IMR-90 (cell line): ENCODE measurements around the gene RANBP6. TPM values are rescaled to one million over a fixed set of nuclear protein-coding genes. Genes with fewer than 3 reads are reported as not detected.

ENCODE experiments used
- ATAC-seq: fragments of 200-7000 bp; cut with Tn5 transposase; 2 replicates; pipeline ENCODE4 v1.9.1; 2020; ENCODE audit warnings: low read depth, mild to moderate bottlenecking, moderate library complexity
- BruUV-seq: library from RNA; stranded (reverse); fragments of 400-500 nt; replicated peaks from 2 replicates; lab custom pipeline; 2021; lab: Mats Ljungman, UMichigan
- CTCF ChIA-PET: fragments of 300-600 bp; formaldehyde crosslinking; extraction: SDS; loops from one replicate; lab custom pipeline; 2021; ENCODE audit warnings: antibody characterized with exemption; lab: Yijun Ruan, JAX
- POLR2A ChIA-PET: fragments of 300-600 bp; sonication (Branson Sonifier 250); formaldehyde crosslinking; loops from one replicate; lab custom pipeline; 2022; ENCODE audit warnings: antibody characterized with exemption; ENCODE audit not compliant: unreplicated experiment; lab: Charles Lee
- DNase-seq: peaks from one replicate; pipeline ENCODE4 v3.0.0; 2013
- H2AFZ ChIP-seq: replicated peaks from 2 replicates; pipeline ENCODE3; 2013; ENCODE audit warnings: low read length, mild to moderate bottlenecking; ENCODE audit not compliant: poor library complexity
- H2AK5ac ChIP-seq: 2 replicates; pipeline ENCODE4 v1.6.1; 2013; ENCODE audit warnings: low read depth, low read length, inconsistent platforms
- H2AK9ac ChIP-seq: replicated peaks from 2 replicates; pipeline ENCODE3; 2013; ENCODE audit warnings: mild to moderate bottlenecking, low read depth, low read length, moderate library complexity; ENCODE audit not compliant: poor library complexity
- H2BK120ac ChIP-seq: 2 replicates; pipeline ENCODE4 v1.6.1; 2013; ENCODE audit warnings: low read depth, low read length, inconsistent platforms
- H2BK15ac ChIP-seq: 3 replicates; pipeline ENCODE4 v1.6.1; 2013; ENCODE audit warnings: low read depth, low read length, inconsistent platforms
- H2BK20ac ChIP-seq: 2 replicates; pipeline ENCODE4 v1.6.1; 2013; ENCODE audit warnings: low read depth, mild to moderate bottlenecking, inconsistent platforms, low read length, moderate library complexity
- H2BK5ac ChIP-seq: 2 replicates; pipeline ENCODE4 v1.6.1; 2013; ENCODE audit warnings: mild to moderate bottlenecking, low read depth, low read length, inconsistent platforms; ENCODE audit not compliant: poor library complexity, severe bottlenecking
- H3K14ac ChIP-seq: replicated peaks from 2 replicates; pipeline ENCODE4 v1.6.1; 2013; ENCODE audit warnings: low read depth, low read length, inconsistent platforms
- H3K18ac ChIP-seq: 2 replicates; pipeline ENCODE4 v1.6.1; 2013; ENCODE audit warnings: low read depth, low read length, control low read depth
- H3K23ac ChIP-seq: 2 replicates; pipeline ENCODE4 v1.6.1; 2013; ENCODE audit warnings: low read depth, low read length, inconsistent platforms
- H3K27ac ChIP-seq: 2 replicates; pipeline ENCODE4 v1.5.1; 2013; ENCODE audit warnings: mild to moderate bottlenecking, control low read depth, low read length; ENCODE audit not compliant: insufficient read depth
- H3K27me3 ChIP-seq: 2 replicates; pipeline ENCODE4 v1.6.1; 2013; ENCODE audit warnings: low read length; ENCODE audit not compliant: control insufficient read depth, insufficient read depth
- H3K36me3 ChIP-seq: 2 replicates; pipeline ENCODE4 v1.6.1; 2013; ENCODE audit warnings: low read length, mixed read lengths; ENCODE audit not compliant: control insufficient read depth, insufficient read depth
- H3K4ac ChIP-seq: 2 replicates; pipeline ENCODE4 v1.6.1; 2013; ENCODE audit warnings: low read depth, low read length, inconsistent platforms
- H3K4me1 ChIP-seq: 2 replicates; pipeline ENCODE4 v1.6.1; 2013; ENCODE audit warnings: low read length, mixed read lengths; ENCODE audit not compliant: control insufficient read depth, insufficient read depth
- H3K4me2 ChIP-seq: 2 replicates; pipeline ENCODE4 v1.6.1; 2013; ENCODE audit warnings: low read depth, mild to moderate bottlenecking, control low read depth, low read length, moderate library complexity
- H3K4me3 ChIP-seq: 2 replicates; pipeline ENCODE4 v1.5.1; 2013; ENCODE audit warnings: low read depth, mild to moderate bottlenecking, control low read depth, low read length, moderate library complexity; ENCODE audit not compliant: insufficient read depth
- H3K56ac ChIP-seq: 2 replicates; pipeline ENCODE4 v1.6.1; 2013; ENCODE audit warnings: low read length, inconsistent platforms; ENCODE audit not compliant: insufficient read depth; ENCODE audit errors: extremely low read depth
- H3K79me1 ChIP-seq, 2 experiments: 2 replicates each; pipeline ENCODE4 v1.6.1; 2013; ENCODE audit warnings: low read length in 2 of 2, inconsistent platforms in 1 of 2, low read depth in 1 of 2
- H3K9ac ChIP-seq: 2 replicates; pipeline ENCODE4 v1.6.1; 2013; ENCODE audit warnings: low read depth, low read length, control low read depth
- H3K9me1 ChIP-seq: 2 replicates; pipeline ENCODE4 v1.6.1; 2013; ENCODE audit warnings: low read length, inconsistent platforms; ENCODE audit not compliant: insufficient read depth
- H3K9me3 ChIP-seq: 2 replicates; pipeline ENCODE4 v1.6.1; 2013; ENCODE audit warnings: low read length; ENCODE audit not compliant: control insufficient read depth, insufficient read depth
- H4K20me1 ChIP-seq: 2 replicates; pipeline ENCODE4 v1.6.1; 2013; ENCODE audit warnings: low read length, inconsistent platforms; ENCODE audit not compliant: insufficient read depth
- H4K5ac ChIP-seq: 2 replicates; pipeline ENCODE4 v1.6.1; 2013; ENCODE audit warnings: mild to moderate bottlenecking, low read depth, low read length, control low read depth
- H4K8ac ChIP-seq, 2 experiments: 2 replicates each; pipeline ENCODE4 v1.6.1; 2013; ENCODE audit warnings: low read depth in 2 of 2, low read length in 2 of 2, control low read depth in 1 of 2, inconsistent platforms in 1 of 2
- H4K91ac ChIP-seq: 2 replicates; pipeline ENCODE4 v1.6.1; 2013; ENCODE audit warnings: low read depth, low read length, inconsistent platforms; ENCODE audit not compliant: insufficient read depth
- BHLHE40 ChIP-seq: fragments of 150-350 bp; IDR thresholded peaks from 2 replicates; pipeline ENCODE4 v1.6.1; 2016; ENCODE audit warnings: mild to moderate bottlenecking, low read depth, low read length
- CEBPB ChIP-seq: IDR thresholded peaks from 2 replicates; pipeline ENCODE4 v1.6.1; 2012; ENCODE audit warnings: low read depth, low read length, improper control_type of control experiment
- FOS ChIP-seq: fragments of 150-350 bp; IDR thresholded peaks from 2 replicates; pipeline ENCODE4 v1.6.1; 2016; ENCODE audit warnings: low read depth, low read length
- MXI1 ChIP-seq: IDR thresholded peaks from 2 replicates; pipeline ENCODE4 v1.6.1; 2012; ENCODE audit warnings: low read depth, mild to moderate bottlenecking, low read length, moderate library complexity, borderline replicate concordance
- RCOR1 ChIP-seq: IDR thresholded peaks from 2 replicates; pipeline ENCODE4 v1.6.1; 2012; ENCODE audit warnings: mild to moderate bottlenecking, low read length, improper control_type of control experiment; ENCODE audit not compliant: insufficient replicate concordance
- RFX5 ChIP-seq: IDR thresholded peaks from 2 replicates; pipeline ENCODE4 v1.8.0; 2012; ENCODE audit warnings: low read depth, mild to moderate bottlenecking, low read length, moderate library complexity
- SMC3 ChIP-seq: fragments of 150-350 bp; IDR thresholded peaks from 2 replicates; pipeline ENCODE4 v1.6.1; 2016; ENCODE audit warnings: low read depth, mild to moderate bottlenecking, antibody characterized with exemption, low read length, moderate library complexity
- WGBS, 2 experiments: methylation state at CpG; one replicate each; pipeline versions ENCODE4 v1.1.5 to v1.1.7; 2013; ENCODE audit warnings: missing lambda C conversion rate in 2 of 2; ENCODE audit not compliant: insufficient read length in 1 of 2; ENCODE audit errors: extremely low coverage in 2 of 2; 5-methylcytosine and 5-hydroxymethylcytosine counted together
- dilution Hi-C: fragments of 300-500 bp; cut with HindIII; formaldehyde crosslinking; loops from one replicate; pipeline ENCODE4 v1.14.3; 2018; ENCODE audit warnings: low sequenced_read_pairs; ENCODE audit not compliant: unreplicated experiment
- in situ Hi-C: fragments of 300-500 bp; cut with MboI; formaldehyde crosslinking; loops from 3 replicates; pipeline ENCODE4 v1.14.3; 2019; ENCODE audit warnings: low sequenced_read_pairs, inconsistent platforms, mixed read lengths
- intact Hi-C: fragments of 100-400 bp; cut with micrococcal nuclease; formaldehyde crosslinking; loops from 2 replicates; pipeline ENCODE4 v1.10.0; 2022
- polyA plus RNA-seq, 3 experiments: library from polyadenylated mRNA; depleted of rRNA; stranded (reverse); fragments of >200 nt; gene quantifications; 2 replicates each; pipeline ENCODE4 v1.2.3, GENCODE V29; 2012; ENCODE audit warnings: low replicate concordance in 1 of 3
- total RNA-seq: library from RNA; depleted of rRNA; stranded (reverse); fragments of >200 nt; gene quantifications from 2 replicates; pipeline ENCODE4 v1.2.3, GENCODE V29; 2012
- TF ChIP-seq, protein P1 (sequence below): fragments of 150-350 bp; IDR thresholded peaks from 2 replicates; pipeline ENCODE4 v1.6.1; 2017; ENCODE audit warnings: mild to moderate bottlenecking, antibody characterized with exemption, low read length, low read depth
- TF ChIP-seq, protein P2 (sequence below): conservative IDR thresholded peaks from 2 replicates; pipeline ENCODE4 v1.5.1; 2012; ENCODE audit warnings: mild to moderate bottlenecking, low read depth, low read length, improper control_type of control experiment

Gene RANBP6
- total and polyA plus RNA-seq, 2 of the 4 experiments (the other 2 are of a cell fraction): 7.5 to 42.3 TPM

DNA sequence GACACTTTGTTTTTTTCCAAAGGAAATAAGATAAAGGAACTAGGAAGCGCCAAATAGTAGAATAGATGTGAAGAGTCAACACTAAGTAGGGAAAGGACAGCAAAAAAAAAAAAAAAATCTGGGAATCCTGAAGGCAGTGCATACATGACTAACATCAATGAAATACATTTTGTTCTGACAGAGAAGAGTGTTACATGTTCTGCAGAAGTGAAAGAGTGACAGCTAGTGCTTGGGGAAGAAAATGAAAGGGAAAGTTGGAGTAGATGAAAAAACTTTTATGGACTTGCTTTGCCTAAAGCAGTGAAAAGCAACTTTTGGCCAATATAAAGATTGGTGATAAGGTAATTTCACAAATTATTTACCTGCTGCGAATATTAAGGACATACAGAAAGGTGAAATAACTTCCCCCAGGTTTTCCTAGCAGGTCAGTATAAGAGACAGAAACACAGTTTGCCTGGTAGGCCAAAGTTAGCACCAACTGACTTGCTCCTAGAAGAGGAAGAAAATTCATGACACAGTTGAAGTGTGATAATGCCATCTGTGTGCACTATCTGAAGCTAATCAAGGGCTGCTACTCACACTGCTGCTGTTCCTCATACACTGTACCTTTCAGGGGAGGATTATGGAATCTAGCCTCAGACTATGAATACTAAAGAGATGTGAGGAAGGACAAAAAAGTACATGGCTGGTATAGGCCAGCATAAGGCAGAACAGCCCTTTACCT lies 38.6 kb downstream of the RANBP6 start:
- ATAC-seq: peak; percentile 54

More for the DNA sequence above, 38.6 kb downstream of the RANBP6 start:
- Histone ChIP-seq H3K23ac (peak overlapping the region; percentile 61; the same call in 1 of the 2 replicates), H3K56ac (no peak overlapping the region), H3K9me1 (peaks cover 6% of the 10 kb centered on the region), H2BK120ac (no peak overlapping the region), H2BK5ac (no peak overlapping the region), H3K36me3 (peaks cover 9% of the 10 kb centered on the region; the same call in 1 of the 2 replicates), H3K4me1 (peaks cover 4% of the 10 kb centered on the region), H2AK9ac (no peak overlapping the region), H4K5ac (peak overlapping the region; percentile 40; the same call in 1 of the 2 replicates), H4K20me1 (no peaks in the 10 kb centered on the region), H2AK5ac (no peak overlapping the region), H3K27me3 (no peaks in the 10 kb centered on the region), H3K27ac (no peak overlapping the region), H3K14ac (no peak overlapping the region; the same call in 1 of the 2 replicates), H3K9ac (no peak overlapping the region), H3K79me1 (peaks cover 22 to 23% of the 10 kb centered on the region in 2 experiments), H2BK15ac (no peak overlapping the region), H2BK20ac (no peak overlapping the region), H3K4me2 (peak overlapping the region; percentile 40; the same call in 1 of the 2 replicates), H3K9me3 (no peaks in the 10 kb centered on the region), H4K8ac (no peak overlapping the region), H3K4ac (no peak overlapping the region), H4K91ac (no peak overlapping the region), H2AFZ (no peak overlapping the region), H3K4me3 (no peak overlapping the region), H3K18ac (no peak overlapping the region)
- BruUV-seq: no TSS peak
- DNase-seq: peak; percentile 4
- intact Hi-C loops (no loop called here), dilution Hi-C loops (no loop called here), in situ Hi-C loops (no loop called here)
- no CpG with 5 or more reads among the region's 2 CpGs for WGBS, 2 experiments
- TF ChIP-seq RFX5 (no peak), RCOR1 (no peak), MXI1 (no peak), CEBPB (no peak), FOS (no peak), SMC3 (no peak), BHLHE40 (no peak)
- TF ChIP-seq, protein P1, sequence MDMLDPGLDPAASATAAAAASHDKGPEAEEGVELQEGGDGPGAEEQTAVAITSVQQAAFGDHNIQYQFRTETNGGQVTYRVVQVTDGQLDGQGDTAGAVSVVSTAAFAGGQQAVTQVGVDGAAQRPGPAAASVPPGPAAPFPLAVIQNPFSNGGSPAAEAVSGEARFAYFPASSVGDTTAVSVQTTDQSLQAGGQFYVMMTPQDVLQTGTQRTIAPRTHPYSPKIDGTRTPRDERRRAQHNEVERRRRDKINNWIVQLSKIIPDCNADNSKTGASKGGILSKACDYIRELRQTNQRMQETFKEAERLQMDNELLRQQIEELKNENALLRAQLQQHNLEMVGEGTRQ: no peak
- TF ChIP-seq, protein P2, sequence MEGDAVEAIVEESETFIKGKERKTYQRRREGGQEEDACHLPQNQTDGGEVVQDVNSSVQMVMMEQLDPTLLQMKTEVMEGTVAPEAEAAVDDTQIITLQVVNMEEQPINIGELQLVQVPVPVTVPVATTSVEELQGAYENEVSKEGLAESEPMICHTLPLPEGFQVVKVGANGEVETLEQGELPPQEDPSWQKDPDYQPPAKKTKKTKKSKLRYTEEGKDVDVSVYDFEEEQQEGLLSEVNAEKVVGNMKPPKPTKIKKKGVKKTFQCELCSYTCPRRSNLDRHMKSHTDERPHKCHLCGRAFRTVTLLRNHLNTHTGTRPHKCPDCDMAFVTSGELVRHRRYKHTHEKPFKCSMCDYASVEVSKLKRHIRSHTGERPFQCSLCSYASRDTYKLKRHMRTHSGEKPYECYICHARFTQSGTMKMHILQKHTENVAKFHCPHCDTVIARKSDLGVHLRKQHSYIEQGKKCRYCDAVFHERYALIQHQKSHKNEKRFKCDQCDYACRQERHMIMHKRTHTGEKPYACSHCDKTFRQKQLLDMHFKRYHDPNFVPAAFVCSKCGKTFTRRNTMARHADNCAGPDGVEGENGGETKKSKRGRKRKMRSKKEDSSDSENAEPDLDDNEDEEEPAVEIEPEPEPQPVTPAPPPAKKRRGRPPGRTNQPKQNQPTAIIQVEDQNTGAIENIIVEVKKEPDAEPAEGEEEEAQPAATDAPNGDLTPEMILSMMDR: no peak
- POLR2A ChIA-PET: no interaction called here
- CTCF ChIA-PET: interaction anchor here (1.1 kb wide), 1 partner anchor 15 kb away, joined by 3 read pairs; no protein-coding TSS in a partner anchor
